GM21737 (cell line): ENCODE measurements around the gene PDE11A.
"Not testable (repeated sequence)": the region's sequence is repeated elsewhere in the genome, so short reads cannot be mapped to it uniquely, and the experiment has no call there.

ENCODE experiments used
- ATAC-seq: cut with Tn5 transposase; IDR thresholded peaks from one replicate; pipeline ENCODE4 v1.9.1; 2021; ENCODE audit warnings: mild to moderate bottlenecking, moderate library complexity; ENCODE audit not compliant: unreplicated experiment

The PDE11A gene

DNA sequence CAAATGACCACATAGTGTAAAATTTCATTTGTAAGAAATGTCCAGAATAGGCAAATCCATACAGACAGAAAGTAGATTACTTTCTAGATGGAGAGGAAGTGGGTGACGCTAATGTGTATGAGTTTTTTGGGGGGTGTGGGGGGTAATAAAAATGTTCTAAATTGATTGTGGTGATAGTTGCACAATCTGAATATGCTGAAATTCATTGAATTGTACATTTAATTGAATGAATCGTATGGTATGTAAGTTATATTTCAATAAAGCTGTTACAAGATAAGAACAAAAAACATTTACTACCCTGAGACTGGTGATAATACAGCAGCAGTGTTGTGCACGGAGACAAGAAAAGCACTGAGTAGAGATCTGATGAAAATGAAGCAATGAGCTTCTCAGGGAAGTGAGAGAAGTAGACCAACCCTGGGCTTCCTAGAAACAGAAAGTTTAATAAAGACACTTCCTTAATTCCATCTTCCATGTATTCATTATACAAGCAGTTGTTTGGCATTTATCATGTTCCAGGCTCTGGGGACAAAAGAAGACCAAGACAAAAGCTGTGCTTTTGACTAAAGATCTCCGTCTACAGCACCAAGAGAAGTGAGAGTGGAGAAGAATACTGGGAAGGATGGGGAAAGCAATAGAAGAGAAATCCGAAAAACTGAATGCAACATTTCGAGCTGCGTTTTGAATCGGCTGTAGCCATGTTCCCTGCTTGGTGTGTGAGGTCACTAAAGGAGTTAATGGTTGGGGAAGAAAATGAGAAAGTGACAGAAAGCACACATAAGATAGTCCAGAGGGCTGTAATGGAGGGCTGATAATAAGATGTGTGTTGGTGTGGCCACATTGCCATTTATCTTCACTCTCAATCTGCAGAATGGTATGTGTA, 1.8 kb upstream of the PDE11A start:
- no peak for ATAC-seq

DNA sequence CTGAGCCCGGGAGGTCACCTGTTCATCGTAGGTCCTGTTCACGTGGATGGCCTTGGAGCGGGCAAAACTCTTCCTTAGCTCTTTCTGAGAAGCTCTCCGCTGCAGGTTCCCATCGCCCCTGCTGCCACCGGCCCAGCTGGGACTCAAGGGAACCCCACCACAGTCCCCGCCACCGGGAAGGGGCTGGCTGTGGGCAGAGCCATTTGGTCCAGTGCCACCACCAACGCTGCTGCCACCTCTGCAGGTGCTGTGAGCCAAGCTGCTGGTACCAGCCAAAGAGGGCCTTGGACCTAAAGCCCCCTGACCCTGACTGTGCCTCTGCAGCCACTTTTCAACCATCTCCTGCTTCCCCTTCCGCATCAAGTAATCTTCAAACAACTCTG, 586 bp downstream of the PDE11A start:
- ATAC-seq = no peak

DNA sequence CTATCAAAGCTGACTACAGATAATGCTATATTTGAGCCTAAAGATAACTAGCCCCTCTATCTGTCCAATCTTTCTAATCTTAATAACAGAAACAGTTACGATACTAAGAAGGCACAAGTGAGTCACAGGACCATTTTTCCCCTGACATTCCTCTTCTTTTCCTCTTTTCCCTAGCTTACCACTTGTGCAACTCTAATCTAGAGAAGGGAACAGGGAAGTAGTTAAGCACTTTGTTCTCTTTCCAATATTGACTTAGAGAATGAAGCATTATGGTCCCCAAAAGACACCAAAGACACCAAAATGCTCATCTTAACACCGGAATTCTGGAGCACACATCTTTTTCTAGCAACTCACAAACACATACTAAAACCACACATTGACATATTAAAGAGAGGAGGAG, 1.8 kb downstream of the PDE11A start:
- no peak for ATAC-seq

DNA sequence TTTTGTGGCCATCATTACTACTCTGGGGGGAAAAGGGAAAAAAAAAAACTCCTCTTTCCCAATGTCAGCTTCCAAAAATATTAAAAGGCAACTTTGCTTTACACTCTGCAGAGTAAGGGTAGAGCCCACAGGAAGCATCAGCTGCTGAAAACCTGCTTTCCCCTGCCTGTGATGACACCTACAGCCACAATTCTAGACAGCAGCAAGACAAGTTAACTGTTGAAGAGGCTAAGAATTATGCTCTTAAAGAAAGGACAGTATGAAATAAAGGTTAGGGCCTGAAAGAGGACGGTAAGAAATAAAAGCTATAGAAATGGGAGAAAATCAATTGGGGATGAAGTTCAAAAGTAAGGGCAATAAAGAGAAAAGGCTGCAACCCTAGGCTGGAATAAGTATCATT, 3.0 kb downstream of the PDE11A start:
- no peak for ATAC-seq

DNA sequence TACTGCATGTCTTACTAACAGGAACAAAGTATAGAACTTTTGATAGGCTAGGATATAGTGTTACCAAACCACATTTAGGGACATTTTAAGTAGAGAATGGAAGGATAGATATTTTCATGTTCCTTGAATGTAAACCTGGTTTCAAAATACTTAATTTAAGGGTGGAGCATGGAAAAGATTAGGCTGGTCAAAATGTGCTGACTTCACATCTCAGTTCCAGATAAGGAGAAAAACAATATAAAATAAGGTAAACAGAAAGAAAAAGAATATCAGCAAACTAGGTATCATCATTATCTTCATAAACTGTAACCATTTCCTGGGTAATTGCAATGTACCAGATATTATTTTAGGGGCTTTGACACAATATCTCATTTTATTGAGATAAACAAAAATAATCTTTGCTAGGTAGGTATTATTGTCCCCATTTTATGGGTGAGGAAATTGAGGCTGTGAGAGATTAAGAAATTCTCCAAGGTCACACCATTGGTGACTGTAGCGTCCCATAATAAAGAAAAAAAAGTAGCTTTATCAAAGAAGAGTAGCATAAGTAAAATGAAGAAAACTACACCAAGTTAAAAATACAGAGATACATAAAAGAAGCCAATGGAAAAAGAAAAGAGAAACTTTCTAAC, 3.6 kb downstream of the PDE11A start:
- no peak for ATAC-seq

DNA sequence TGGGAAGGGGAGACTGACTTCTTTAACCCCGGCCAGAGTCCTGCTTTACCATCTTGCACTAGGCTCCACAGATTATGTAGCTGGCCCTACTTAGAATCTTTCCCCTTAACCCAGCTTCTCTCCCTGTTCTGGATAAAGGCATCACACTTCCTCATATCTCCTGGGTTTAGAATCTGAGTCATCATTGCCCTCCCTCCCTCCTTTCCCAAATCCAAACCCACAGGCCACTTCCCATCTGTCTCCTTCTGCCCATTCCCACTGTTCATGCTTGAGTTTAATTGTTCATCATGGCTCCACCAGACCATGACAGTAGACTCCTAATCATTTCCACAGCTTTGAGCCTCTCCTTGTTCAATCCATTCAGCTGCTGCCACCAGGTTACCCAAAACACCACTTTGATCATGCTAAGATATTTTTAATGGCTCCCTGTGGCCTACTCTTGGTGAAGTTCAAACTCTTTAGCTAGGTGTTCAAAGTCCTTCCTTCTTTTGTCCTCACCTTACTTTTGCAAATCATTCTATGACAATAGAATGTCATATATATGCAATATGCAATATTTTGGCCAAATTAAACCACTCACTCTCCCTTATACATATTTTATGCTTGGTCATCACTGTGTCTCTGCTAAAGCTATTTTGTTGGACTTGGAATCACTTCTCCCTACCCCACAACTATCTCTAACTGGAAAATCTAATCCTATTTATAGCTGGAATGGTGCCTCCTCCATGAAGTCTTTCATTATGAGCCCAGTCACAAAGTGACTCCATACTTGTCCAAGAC, 5.5 kb downstream of the PDE11A start:
- no peak for ATAC-seq

DNA sequence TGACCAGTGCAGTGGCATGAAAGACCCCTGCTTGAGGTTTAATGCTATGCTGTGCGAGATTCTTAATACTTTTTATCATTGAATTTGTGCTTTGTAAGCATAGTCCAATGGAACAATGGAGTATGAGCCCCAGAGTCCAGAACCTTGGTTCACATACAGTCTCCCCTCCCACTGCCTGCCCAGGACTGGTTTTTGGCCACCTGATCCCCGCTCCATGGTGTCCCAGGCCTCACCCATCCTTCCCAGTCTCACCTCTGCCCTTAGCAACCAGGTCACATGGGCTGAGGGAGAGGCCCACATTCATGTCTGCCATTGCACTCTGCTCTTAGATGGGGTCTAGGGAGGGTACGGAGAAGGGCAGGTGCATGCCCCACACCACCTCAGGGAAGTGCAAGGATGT, 6.3 kb downstream of the PDE11A start:
- no peak for ATAC-seq

DNA sequence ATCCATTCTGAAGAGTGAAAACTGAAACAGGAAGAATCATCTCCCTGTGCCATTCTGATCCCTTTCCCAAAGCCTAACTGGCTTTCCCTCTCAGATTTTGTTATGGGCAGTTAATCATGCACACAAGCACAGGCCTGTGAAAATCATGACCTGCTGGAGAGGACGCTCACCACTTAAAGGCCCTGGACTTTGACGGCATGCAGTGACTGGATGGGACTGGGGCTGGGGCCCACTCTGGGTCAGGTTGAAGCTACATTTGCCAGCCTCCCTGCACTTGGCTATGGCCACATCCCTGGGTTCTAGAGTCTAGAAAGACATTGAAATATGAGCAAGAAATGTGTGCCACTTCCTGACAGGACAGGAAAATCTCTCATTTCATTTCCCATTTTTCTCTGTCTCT, 12.9 kb downstream of the PDE11A start:
- no peak for ATAC-seq

DNA sequence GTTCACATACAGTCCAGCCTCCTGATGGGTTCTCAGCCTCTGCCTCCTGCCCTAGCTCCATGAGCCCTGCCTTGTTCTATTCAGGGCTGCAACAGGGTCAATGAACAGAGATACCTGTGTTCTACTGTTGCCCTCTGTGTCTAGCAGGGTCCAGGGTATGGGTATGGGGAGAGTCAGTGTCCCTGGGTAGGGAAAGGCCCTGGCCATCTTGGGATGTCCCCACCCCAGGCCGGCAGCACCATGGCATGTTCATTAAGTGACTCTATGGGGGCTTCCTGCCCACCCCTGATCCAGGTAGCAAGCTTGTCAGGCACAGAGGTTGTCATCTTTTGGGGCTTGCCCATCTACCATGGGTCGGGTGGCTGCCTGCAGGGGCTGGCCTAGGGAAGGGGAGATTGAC, 13.5 kb downstream of the PDE11A start:
- ATAC-seq = no peak

DNA sequence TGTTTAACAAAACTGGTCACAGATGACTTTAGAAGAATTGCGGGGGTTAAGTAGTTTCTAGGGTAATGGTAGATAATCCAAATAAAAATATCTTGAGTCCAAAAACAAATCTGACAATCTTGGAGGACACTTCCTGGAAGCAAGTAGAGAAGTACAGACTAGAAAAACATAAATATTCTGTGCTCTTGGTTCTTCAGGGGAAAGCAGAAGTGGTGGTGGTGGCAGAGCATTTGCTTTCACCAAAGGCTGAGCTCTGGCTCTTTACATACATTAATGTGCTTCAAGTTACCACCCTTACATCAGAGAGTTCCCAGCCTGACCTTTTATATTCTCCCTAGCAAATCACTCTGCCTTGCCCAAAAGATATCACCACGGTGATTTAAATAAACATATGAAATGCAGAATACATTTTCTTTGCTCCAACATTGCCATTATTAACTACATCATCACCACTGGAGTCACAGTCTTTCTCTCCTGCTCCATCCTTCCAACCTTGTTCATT, 15.3 kb downstream of the PDE11A start:
- ATAC-seq = no peak

DNA sequence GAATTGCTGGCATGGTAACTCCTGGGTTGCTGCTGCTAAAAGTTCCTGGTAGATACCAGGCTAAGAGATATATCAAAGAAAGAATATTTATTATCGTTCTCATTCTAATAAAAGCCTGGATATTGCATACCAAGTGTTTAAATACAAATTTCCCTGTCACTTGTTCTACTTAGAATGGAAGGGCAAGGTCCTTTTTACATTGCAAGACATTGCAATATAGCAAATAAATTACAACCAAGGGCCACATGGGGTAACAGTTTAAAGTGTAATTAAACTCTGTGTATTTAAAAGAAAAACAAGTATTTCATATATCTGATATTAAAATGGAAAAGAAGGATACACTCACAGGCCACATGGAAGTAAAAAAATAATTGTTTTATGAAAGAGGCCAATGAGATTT, 16.2 kb downstream of the PDE11A start:
- no peak for ATAC-seq

DNA sequence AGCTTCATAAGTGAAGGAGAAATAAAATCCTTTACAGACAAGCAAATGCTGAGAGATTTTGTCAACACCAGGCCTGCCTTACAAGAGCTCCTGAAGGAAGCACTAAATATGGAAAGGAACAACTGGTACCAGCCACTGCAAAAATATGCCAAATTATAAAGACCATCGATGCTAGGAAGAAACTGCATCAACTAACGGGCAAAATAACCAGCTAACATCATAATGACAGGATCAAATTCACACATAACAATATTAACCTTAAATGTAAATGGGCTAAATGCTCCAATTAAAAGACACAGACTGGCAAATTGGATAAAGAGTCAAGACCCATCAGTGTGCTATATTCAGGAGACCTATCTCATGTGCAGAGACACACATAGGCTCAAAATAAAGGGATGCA, 21.3 kb downstream of the PDE11A start:
- ATAC-seq = not testable (repeated sequence)

DNA sequence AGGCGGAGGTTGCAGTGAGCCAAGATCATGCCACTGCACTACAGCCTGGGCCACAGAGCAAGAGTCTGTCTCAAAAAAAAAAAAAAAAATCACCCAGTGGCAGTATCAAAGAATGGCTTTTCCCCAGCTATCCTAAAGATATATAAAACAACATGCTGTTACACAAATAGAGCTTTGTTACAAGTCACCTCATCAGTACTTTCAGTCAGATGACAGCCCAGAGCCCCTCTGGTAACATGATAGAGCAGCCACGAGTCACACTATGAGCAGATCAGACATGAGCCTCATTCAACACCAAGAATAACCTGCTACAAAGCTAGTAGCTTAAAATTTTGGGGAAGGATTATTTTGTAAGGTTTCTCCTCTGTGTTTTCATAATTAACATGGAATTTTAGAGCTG, 25.2 kb downstream of the PDE11A start:
- no peak for ATAC-seq

DNA sequence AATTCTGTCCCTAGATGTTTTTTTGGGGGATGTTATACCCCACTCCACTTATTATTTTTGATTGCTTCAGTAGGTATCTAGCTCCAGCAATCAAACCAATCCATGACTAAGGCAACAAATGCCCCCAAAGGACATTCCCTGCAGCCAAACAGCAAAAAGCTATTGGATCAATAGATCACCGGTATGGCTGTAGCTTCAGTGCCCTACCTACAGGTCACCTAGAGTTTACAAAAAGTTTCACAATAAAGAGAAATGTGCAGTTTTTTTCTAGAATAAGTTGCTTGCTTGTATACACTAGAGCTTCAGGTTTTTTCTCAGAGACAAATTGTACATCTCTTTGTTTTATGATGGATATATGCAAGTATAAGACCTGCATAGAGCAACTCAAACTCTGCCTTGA, 27.7 kb downstream of the PDE11A start:
- no peak for ATAC-seq

DNA sequence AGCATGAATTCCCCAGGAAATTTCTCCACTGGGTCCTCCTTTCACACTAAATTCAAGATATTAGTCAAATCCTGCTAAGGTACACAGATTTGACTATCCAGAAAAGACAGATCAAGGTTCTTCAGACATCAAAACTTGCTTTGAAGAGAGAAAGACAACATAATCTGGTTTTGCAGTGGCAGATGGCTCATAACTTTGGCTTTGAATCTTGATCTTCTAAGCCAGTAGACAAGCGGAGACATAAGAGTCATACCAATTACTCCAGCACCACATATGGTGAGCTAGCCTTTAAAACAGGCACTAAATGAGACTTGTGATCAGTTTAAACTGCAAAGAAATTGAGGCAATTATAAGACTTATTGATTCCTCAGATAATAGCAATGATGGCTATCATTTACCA, 29.3 kb downstream of the PDE11A start:
- ATAC-seq = no peak

DNA sequence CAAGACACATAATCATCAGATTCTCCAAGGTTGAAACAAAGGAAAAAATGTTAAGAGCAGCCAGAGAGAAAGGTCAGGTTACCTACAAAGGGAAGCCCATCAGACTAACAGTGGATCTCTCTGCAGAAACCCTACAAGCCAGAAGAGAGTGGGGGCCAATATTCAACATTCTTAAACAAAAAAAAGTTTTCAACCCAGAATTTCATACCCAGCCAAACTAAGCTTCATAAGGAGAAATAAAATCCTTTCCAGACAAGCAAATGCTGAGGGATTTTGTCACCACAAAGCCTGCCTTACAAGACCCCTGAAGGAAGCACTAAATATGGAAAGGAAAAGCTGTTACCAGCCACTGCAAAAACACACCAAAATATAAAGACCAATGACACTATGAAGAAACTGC, 39.0 kb downstream of the PDE11A start:
- ATAC-seq = not testable (repeated sequence)

DNA sequence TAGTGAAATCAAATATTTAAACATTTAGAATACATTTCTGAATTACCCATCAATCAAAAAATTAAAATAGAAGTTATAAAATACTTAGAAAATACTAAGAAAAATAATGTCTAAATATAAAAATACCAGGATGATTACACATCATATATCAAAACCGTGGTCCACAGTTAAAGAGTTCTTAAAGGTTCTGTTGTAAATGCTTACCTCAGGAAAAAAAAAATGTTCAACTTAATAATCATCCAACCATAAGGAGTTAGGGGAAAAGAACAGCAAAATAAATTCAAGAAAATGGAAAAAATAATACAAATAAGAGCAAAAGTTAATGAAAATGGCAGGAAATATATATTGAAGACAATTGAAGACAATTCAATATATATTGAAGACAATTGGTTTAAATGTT, 43.2 kb downstream of the PDE11A start:
- ATAC-seq = no peak

DNA sequence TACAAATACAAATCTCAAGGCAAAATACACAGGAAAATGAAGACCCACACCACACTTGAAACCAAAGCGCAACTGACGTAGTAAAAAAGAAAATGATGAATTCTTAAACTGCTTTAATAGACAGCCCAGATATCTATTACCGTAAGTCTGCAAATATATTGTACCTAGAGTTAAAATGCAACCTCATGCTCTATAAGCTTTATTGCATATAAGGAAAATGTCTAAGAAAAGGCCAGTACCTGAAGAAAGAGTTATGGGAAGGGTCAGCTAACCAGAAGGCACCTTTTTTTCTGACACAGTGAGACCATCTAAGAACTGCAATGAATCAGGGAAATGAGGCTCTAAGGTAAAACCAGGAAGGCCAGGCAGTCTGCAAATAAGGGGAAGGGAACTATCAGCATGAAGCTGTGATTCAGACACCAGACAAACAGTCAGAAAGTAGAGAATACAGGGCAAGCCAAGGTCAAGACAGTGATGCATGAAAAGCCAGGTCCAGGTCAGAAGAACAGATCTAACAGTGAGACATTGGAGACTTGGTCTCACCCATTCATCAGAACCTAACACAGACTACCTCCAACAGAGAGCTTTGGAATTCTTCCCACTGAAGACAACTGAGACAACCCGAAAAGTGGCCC, 46.9 kb downstream of the PDE11A start:
- ATAC-seq = no peak

DNA sequence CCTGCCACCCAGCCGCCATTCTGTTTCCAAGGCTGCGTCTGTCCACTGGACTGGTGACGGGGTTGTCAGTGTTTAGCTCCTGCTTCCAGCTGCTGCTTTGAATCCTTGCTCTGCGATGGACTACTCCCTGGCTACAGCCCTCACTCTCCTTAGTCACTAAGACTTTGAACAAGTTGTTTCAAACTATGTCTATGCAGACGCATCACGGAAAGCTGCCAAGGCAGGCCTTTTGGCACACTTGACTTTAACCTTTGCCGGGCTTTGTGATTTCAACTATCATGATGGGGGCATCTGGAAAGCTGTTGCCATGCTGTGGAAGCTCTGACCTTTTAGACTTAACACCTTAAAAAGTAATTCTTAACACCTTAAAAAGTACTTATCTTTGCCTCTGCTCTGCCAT, 54.4 kb downstream of the PDE11A start:
- ATAC-seq = no peak

DNA sequence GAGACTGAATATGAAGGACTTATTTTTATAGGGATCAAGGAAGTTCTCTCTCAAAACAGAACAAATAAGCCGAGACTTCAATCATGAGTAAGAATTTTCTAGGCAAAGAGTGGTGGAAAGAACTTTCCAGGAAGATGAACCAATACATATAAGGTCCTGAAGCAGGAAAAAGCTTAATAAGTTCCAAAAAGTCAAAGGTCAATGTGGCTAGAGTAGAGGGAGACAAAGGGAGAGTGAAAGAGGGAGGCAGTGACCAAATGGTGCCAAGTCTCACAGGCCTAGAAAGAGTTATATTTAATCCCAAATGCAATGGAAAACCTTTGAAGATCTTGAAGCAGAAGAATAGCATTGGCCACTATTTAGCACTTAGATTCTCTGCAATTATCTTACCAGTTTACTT, 56.0 kb downstream of the PDE11A start:
- ATAC-seq = no peak

DNA sequence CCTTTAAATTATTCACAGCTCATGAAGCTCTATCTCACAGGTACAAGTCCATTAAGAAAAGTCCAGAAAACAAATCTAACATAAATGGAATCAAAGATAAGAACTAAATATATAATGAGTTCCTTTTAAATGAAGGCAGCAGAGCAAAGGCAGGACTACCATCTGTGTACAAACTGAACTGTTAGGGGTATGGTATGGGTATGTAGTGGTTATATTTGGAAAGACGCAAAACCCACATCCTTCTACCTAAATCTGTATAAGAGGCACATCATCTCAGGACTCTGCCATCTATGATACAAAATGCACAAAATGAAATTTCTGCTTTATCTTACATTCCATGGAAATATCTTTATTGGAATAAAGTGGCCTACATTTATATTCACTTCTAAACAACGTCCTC, 59.9 kb downstream of the PDE11A start:
- ATAC-seq = no peak
